Measurements from ENCODE around the gene TRIM8. TPM values are rescaled to one million over a fixed set of nuclear protein-coding genes. Genes with fewer than 3 reads are reported as not detected.

Gene TRIM8
- total and polyA plus RNA-seq, 2 of the 4 experiments (the other 2 are of a cell fraction), result 25.5 to 126 TPM

DNA sequence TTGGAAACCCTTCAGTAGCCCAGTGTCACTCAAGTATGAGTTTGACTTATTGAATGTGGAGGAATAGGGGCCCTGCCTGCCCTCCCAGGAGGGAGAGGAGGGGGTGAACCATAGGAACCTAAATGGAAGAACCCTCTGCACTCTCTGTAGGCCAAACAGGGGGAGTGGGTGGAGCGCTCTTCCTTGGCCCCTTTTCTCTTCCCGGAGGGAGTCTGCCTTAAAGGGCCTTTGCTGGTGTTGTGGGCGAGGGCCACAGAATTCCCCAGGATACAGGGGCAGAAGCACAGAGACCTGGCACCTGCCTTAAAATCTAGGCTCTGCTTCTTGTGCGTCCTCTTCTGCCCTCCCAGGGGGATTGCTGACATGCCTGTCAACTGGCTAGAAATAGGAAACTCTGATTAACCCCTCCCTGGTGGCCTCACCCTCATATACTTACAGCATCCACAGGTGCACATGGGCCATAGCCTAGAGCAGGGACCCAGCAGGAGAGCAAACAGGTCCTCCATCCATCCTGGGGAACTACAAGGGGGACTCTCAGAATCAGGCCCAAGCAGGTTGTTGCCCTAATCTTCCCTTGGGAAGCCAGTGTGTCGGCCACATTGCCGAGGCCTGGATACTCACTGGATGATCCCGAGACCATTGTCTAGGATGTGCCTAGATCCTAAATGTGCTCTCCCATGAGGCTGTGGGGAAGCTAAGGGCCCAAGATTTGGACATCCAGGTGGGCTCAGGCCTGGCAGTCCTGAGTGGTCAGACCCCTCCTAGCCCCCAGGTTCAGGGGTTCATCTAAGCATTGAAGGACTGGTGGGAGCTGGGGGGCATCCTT, 3.4 kb downstream of the TRIM8 start:
- H3K79me1 ChIP-seq (ENCODE audit: low read depth in 1 of 2, low read length in 2 of 2), result peaks cover 0 to 70% of the 10 kb centered on the region in 2 experiments; a peak in 2 of 4 replicates
- 83% methylated on average over 6 of the region's 7 CpGs; no CpG with 5 or more reads in 1 of the 2 experiments for WGBS, 2 experiments (ENCODE audit: extremely low coverage in 2 of 2, insufficient read length in 1 of 2)
- ATAC-seq (ENCODE audit: low read depth) (no peak), DNase-seq (no peak)
- H3K18ac ChIP-seq (ENCODE audit: low read depth, low read length), result no peak overlapping the region
- peak overlapping the region; percentile 84 for H3K14ac ChIP-seq (replicated peaks; ENCODE audit: low read depth, low read length)
- H4K91ac ChIP-seq (ENCODE audit: insufficient read depth, low read depth, low read length), result peak overlapping the region; percentile 48; the same call in 1 of the 2 replicates
- no peak overlapping the region; a peak in 1 of 4 replicates for H4K8ac ChIP-seq (ENCODE audit: low read depth in 2 of 2, low read length in 2 of 2)
- peaks cover 28% of the 10 kb centered on the region for H3K36me3 ChIP-seq (ENCODE audit: control insufficient read depth, insufficient read depth, low read length)
- no peak overlapping the region for H3K56ac ChIP-seq (ENCODE audit: extremely low read depth, insufficient read depth, low read length)
- H3K9me3 ChIP-seq (ENCODE audit: control insufficient read depth, insufficient read depth, low read length), result no peaks in the 10 kb centered on the region
- H3K27ac ChIP-seq (ENCODE audit: insufficient read depth, low read length), result peak overlapping the region; percentile 92; the same call in 1 of the 2 replicates
- CTCF ChIA-PET, result no interaction called here
- intact Hi-C loops (cut with micrococcal nuclease), result loop anchor here (2.0 to 10.0 kb wide), 2 partner anchors 29 to 253 kb away; partner anchors contain the start of gene NFKB2
- H2BK15ac ChIP-seq (ENCODE audit: low read depth, low read length), result no peak overlapping the region
- no peak overlapping the region for H2BK20ac ChIP-seq (ENCODE audit: low read depth, low read length)
- peak overlapping the region; percentile 76; the same call in 1 of the 2 replicates for H2BK120ac ChIP-seq (ENCODE audit: low read depth, low read length)
- H3K23ac ChIP-seq (ENCODE audit: low read depth, low read length), result peak overlapping the region; percentile 81; the same call in 1 of the 2 replicates
- H2BK5ac ChIP-seq (ENCODE audit: low read depth, low read length, poor library complexity, severe bottlenecking), result no peak overlapping the region
- POLR2A ChIA-PET (ENCODE audit: unreplicated experiment), result no interaction called here
- peak overlapping the region; percentile 81 for H3K4me2 ChIP-seq (ENCODE audit: low read depth, low read length)
- peak overlapping the region; percentile 35 for H2AK9ac ChIP-seq (replicated peaks; ENCODE audit: low read depth, low read length, poor library complexity)
- no TSS peak for BruUV-seq (replicated peaks)
- H2AK5ac ChIP-seq (ENCODE audit: low read depth, low read length), result peak overlapping the region; percentile 40
- H3K9me1 ChIP-seq (ENCODE audit: insufficient read depth, low read length), result peaks cover 39% of the 10 kb centered on the region
- H3K9ac ChIP-seq (ENCODE audit: low read depth, low read length), result peak overlapping the region; percentile 40; the same call in 1 of the 2 replicates
- peaks cover 40% of the 10 kb centered on the region for H3K4me1 ChIP-seq (ENCODE audit: control insufficient read depth, insufficient read depth, low read length)
- H3K4ac ChIP-seq (ENCODE audit: low read depth, low read length), result peak overlapping the region; percentile 72
- no peak overlapping the region for H4K5ac ChIP-seq (ENCODE audit: low read depth, low read length)
- in situ Hi-C loops (cut with MboI; ENCODE audit: low sequenced_read_pairs), result no loop called here
- H3K4me3 ChIP-seq (ENCODE audit: insufficient read depth, low read depth, low read length), result peak overlapping the region; percentile 77
- peaks cover 83% of the 10 kb centered on the region for H4K20me1 ChIP-seq (ENCODE audit: insufficient read depth, low read length)
- dilution Hi-C loops (cut with HindIII; ENCODE audit: low sequenced_read_pairs, unreplicated experiment), result no loop called here
- no peak overlapping the region for H2AFZ ChIP-seq (replicated peaks; ENCODE audit: low read length, poor library complexity)
- H3K27me3 ChIP-seq (ENCODE audit: control insufficient read depth, insufficient read depth, low read length), result no peaks in the 10 kb centered on the region
- no peak for TF ChIP-seq RAD21 (IDR thresholded peaks at IDR 0.05; ENCODE audit: low read length)
- TF ChIP-seq, protein P1, sequence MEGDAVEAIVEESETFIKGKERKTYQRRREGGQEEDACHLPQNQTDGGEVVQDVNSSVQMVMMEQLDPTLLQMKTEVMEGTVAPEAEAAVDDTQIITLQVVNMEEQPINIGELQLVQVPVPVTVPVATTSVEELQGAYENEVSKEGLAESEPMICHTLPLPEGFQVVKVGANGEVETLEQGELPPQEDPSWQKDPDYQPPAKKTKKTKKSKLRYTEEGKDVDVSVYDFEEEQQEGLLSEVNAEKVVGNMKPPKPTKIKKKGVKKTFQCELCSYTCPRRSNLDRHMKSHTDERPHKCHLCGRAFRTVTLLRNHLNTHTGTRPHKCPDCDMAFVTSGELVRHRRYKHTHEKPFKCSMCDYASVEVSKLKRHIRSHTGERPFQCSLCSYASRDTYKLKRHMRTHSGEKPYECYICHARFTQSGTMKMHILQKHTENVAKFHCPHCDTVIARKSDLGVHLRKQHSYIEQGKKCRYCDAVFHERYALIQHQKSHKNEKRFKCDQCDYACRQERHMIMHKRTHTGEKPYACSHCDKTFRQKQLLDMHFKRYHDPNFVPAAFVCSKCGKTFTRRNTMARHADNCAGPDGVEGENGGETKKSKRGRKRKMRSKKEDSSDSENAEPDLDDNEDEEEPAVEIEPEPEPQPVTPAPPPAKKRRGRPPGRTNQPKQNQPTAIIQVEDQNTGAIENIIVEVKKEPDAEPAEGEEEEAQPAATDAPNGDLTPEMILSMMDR (conservative IDR thresholded peaks at IDR 0.05; ENCODE audit: low read depth, low read length), result no peak
- no peak for TF ChIP-seq BHLHE40 (IDR thresholded peaks at IDR 0.05; ENCODE audit: low read depth, low read length)
- no peak for TF ChIP-seq MAFK (IDR thresholded peaks at IDR 0.05; ENCODE audit: low read depth, low read length)
- no peak for TF ChIP-seq CHD1 (IDR thresholded peaks at IDR 0.05; ENCODE audit: low read depth, low read length)
- no peak for TF ChIP-seq RCOR1 (IDR thresholded peaks at IDR 0.05; ENCODE audit: insufficient replicate concordance, low read length)
- no peak for TF ChIP-seq CEBPB (IDR thresholded peaks at IDR 0.05; ENCODE audit: low read depth, low read length)
- TF ChIP-seq MXI1 (IDR thresholded peaks at IDR 0.05; ENCODE audit: borderline replicate concordance, low read depth, low read length), result no peak
- no peak for TF ChIP-seq POLR2A (IDR thresholded peaks at IDR 0.05; ENCODE audit: low read depth, low read length)
- no peak for TF ChIP-seq FOS (IDR thresholded peaks at IDR 0.05; ENCODE audit: low read depth, low read length)
- no peak for TF ChIP-seq MAZ (IDR thresholded peaks at IDR 0.05; ENCODE audit: borderline replicate concordance, low read depth, low read length)
- TF ChIP-seq, protein P2, sequence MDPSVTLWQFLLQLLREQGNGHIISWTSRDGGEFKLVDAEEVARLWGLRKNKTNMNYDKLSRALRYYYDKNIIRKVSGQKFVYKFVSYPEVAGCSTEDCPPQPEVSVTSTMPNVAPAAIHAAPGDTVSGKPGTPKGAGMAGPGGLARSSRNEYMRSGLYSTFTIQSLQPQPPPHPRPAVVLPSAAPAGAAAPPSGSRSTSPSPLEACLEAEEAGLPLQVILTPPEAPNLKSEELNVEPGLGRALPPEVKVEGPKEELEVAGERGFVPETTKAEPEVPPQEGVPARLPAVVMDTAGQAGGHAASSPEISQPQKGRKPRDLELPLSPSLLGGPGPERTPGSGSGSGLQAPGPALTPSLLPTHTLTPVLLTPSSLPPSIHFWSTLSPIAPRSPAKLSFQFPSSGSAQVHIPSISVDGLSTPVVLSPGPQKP (IDR thresholded peaks at IDR 0.05; ENCODE audit: borderline replicate concordance, low read depth, low read length), result no peak
- TF ChIP-seq, protein P3, sequence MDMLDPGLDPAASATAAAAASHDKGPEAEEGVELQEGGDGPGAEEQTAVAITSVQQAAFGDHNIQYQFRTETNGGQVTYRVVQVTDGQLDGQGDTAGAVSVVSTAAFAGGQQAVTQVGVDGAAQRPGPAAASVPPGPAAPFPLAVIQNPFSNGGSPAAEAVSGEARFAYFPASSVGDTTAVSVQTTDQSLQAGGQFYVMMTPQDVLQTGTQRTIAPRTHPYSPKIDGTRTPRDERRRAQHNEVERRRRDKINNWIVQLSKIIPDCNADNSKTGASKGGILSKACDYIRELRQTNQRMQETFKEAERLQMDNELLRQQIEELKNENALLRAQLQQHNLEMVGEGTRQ (IDR thresholded peaks at IDR 0.05; ENCODE audit: low read depth, low read length), result no peak
- TF ChIP-seq NFE2L2 (IDR thresholded peaks at IDR 0.05; ENCODE audit: low read depth, low read length), result no peak
